BJ (cell line): Measurements from ENCODE around the gene ZNF850. TPM values are rescaled to one million over a fixed set of nuclear protein-coding genes. Genes with fewer than 3 reads are reported as not detected.
A peak's percentile ranks its signal among the peaks of the same experiment; 100 is the strongest.
"Not testable (repeated sequence)": the region's sequence is repeated elsewhere in the genome, so short reads cannot be mapped to it uniquely, and the experiment has no call there.

Source experiments
- CTCF ChIA-PET: fragments of 350-600 bp; formaldehyde crosslinking; extraction: SDS; loops from one replicate; lab custom pipeline; 2021; ENCODE audit warnings: antibody characterized with exemption, inconsistent platforms; lab: Yijun Ruan, JAX
- POLR2A ChIA-PET: fragments of 300-600 bp; sonication (Branson Sonifier 250); formaldehyde crosslinking; extraction: SDS; loops from one replicate; lab custom pipeline; 2021; ENCODE audit warnings: antibody characterized with exemption; lab: Charles Lee
- DNase-seq: peaks from one replicate; pipeline ENCODE4 v3.0.0-alpha.2; 2011; ENCODE audit warnings: low read depth
- H3K27me3 ChIP-seq: 2 replicates; pipeline ENCODE4 v1.6.0; 2011; ENCODE audit warnings: low read length; ENCODE audit not compliant: control insufficient read depth, insufficient read depth
- H3K36me3 ChIP-seq: 2 replicates; pipeline ENCODE4 v1.5.1; 2011; ENCODE audit warnings: low read length; ENCODE audit not compliant: control insufficient read depth, insufficient read depth
- H3K4me3 ChIP-seq: 2 replicates; pipeline ENCODE4 v1.5.1; 2011; ENCODE audit warnings: low read depth, mild to moderate bottlenecking, control low read depth, low read length
- polyA plus RNA-seq: library from polyadenylated mRNA; depleted of rRNA; stranded (reverse); fragments of >200 nt; gene quantifications from 2 replicates; pipeline ENCODE4 v1.2.3, GENCODE V29; 2011
- TF ChIP-seq, protein P1 (sequence below): IDR thresholded peaks from 2 replicates; pipeline ENCODE4 v1.5.1; 2011; ENCODE audit warnings: low read depth, mild to moderate bottlenecking, control low read depth, inconsistent platforms, low read length, moderate library complexity; ENCODE audit not compliant: insufficient read depth

The ZNF850 gene
- polyA plus RNA-seq, 1 experiment = 0.56 TPM

DNA sequence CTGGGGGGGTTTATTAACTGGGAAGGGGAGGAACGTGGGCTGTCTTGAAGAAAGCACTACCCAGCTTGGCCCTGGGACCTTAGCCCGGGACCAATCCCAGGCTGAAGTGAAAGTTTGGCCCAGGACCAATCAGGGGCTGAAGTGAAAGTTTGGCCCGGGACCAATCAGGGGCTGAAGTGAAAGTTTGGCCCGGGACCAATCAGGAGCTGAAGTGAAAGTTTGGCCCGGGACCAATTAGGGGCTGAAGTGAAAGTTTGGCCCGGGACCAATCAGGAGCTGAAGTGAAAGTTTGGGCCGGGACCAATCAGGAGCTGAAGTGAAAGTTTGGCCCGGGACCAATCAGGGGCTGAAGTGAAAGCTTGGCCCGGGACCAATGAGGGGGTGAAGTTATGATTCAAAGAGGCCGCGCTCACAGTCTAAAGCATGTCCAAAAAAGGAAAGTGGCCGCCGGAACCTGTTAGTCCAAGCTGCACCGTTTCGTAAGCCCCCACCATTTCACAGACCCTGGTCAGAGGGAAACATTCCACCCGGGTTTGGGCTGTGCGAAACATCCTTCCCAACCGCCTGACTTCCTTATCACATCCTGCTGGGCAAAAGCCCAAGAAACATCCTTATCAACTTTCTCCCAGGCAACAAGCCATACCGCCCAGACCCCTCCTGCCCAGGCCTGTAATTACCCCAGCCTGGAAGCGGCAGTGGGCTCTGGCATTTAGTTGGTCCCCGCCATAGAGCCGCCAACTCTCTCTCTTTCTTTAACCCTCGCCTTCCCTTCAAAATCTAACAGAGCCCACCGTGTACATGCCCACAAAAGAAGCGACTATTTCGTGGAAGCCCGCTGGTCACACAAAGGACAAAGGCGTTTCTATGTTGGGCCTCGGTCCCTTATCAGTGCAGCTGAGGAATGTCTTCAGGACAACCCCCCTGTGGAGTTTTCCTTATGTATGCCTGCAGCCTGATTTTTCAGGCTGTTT lies 1.1 kb downstream of the ZNF850 start:
- CTCF ChIA-PET = interaction anchor here (0.7 kb wide), 1 partner anchor 85 kb away, joined by 5 read pairs; no protein-coding TSS in a partner anchor

DNA sequence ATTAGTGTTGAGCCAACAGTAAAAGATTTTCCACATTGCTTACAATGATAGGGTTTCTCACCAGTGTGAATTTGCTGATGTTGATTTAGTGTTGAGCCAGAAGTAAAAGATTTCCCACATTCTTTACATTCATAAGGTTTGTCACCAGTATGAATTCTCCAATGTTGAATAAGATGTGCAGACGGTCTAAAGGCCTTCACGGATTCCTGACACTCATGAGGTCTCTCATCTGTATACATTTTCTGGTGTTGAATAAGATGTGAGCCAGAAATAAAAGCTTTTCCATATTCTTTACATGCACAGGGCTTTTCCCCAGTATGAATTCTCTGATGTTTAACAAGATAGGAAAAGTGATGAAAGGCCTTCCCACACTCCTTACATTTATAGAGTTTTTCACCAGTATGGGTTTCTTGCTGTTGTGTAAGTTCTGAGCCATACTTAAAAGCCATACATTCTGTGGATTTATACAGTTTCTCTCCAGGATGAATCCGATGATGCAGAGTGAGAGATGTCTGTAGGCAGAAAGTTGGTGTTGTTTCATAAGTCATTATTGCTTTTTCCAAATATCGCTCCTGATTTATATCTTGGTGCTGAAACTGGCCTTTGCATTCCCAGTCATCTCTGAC lies 22.4 kb downstream of the ZNF850 start:
- Histone ChIP-seq H3K4me3 (no peak overlapping the region), H3K27me3 (no peaks in the 10 kb centered on the region), H3K36me3 (peaks cover 5% of the 10 kb centered on the region)
- no peak for DNase-seq
- TF ChIP-seq, protein P1, sequence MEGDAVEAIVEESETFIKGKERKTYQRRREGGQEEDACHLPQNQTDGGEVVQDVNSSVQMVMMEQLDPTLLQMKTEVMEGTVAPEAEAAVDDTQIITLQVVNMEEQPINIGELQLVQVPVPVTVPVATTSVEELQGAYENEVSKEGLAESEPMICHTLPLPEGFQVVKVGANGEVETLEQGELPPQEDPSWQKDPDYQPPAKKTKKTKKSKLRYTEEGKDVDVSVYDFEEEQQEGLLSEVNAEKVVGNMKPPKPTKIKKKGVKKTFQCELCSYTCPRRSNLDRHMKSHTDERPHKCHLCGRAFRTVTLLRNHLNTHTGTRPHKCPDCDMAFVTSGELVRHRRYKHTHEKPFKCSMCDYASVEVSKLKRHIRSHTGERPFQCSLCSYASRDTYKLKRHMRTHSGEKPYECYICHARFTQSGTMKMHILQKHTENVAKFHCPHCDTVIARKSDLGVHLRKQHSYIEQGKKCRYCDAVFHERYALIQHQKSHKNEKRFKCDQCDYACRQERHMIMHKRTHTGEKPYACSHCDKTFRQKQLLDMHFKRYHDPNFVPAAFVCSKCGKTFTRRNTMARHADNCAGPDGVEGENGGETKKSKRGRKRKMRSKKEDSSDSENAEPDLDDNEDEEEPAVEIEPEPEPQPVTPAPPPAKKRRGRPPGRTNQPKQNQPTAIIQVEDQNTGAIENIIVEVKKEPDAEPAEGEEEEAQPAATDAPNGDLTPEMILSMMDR = no peak
- CTCF ChIA-PET = no interaction called here
- POLR2A ChIA-PET = no interaction called here

More for the DNA sequence above, 1.1 kb downstream of the ZNF850 start:
- no peak for DNase-seq
- Histone ChIP-seq H3K4me3 (peak overlapping the region; percentile 56), H3K36me3 (no peaks in the 10 kb centered on the region), H3K27me3 (no peaks in the 10 kb centered on the region)
- TF ChIP-seq, protein P1 = no peak
- POLR2A ChIA-PET = no interaction called here

DNA sequence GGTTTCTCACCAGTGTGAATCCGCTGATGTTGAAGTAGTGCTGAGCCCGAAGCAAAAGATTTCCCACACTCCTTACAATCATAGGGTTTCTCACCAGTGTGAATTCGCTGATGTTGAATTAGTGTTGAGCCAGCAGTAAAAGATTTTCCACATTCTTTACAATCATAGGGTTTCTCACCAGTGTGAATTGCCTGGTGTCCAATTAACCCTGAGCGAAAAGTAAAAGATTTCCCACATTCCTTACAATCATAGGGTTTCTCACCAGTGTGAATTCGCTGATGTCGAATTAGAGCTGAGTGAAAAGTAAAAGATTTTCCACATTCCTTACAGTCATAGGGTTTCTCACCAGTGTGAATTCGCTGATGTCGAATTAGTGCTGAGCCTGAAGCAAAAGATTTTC lies 23.0 kb downstream of the ZNF850 start:
- DNase-seq, H3K36me3 ChIP-seq, H3K27me3 ChIP-seq, CTCF ChIA-PET, POLR2A ChIA-PET, H3K4me3 ChIP-seq: not testable (repeated sequence)

DNA sequence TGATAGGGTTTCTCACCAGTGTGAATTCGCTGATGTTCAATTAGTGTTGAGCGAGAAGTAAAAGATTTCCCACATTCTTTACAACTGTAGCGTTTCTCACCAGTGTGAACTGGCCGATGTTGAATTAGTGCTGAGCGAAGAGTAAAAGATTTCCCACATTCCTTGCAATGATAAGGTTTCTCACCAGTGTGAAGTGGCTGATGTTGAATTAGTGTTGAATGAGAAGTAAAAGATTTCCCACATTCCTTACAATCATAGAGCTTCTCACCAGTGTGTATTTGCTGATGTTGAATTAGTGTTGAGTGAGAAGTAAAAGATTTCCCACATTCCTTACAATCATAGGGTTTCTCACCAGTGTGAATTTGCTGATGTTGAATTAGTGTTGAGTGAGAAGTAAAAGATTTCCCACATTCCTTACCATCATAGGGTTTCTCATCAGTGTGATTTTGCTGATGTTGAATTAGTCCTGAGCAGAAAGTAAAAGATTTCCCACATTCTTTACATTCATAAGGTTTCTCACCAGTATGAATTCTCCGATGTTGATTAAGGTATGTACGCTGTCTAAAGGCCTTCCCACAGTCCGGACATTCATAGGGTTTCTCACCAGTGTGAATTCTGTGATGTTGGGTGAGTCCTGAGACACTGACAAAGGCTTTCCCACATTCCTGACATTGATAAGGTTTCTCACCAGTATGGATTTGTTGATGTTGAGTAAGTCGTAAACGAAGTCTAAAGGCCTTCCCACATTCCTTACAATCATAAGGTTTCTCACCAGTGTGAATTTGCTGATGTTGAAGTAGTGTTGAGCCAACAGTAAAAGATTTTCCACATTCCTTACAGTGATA lies 24.0 kb downstream of the ZNF850 start:
- POLR2A ChIA-PET = no interaction called here
- DNase-seq = no peak
- Histone ChIP-seq H3K4me3 (no peak overlapping the region), H3K27me3 (no peaks in the 10 kb centered on the region), H3K36me3 (peaks cover 5% of the 10 kb centered on the region)
- CTCF ChIA-PET = no interaction called here
- TF ChIP-seq, protein P1 = no peak

DNA sequence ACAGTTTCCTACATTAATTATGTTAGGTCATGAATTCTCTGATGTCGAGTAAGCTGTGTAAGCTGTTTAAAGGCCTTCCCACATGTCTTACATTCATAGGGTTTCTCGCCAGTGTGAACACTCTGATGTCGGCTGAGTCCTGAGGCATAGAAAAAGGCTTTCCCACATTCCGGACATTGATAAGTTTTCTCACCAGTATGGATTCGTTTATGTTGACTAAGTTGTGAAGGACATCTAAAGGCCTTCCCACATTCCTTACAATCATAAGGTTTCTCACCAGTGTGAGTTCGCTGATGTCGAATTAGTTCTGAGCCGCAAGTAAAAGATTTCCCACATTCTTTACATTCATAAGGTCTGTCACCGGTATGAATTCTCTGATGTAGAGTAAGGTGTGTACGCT lies 24.9 kb downstream of the ZNF850 start:
- peaks cover 5% of the 10 kb centered on the region for H3K36me3 ChIP-seq
- H3K4me3 ChIP-seq = no peak overlapping the region
- ChIA-PET POLR2A (no interaction called here), CTCF (no interaction called here)
- TF ChIP-seq, protein P1 = no peak
- no peak for DNase-seq
- no peaks in the 10 kb centered on the region for H3K27me3 ChIP-seq
